H9 (cell line): ENCODE data around the gene PRDM5. TPM values are rescaled to one million over a fixed set of nuclear protein-coding genes. Genes with fewer than 3 reads are reported as not detected.

Experiments used
- DNase-seq: peaks from one replicate; pipeline ENCODE4 v3.0.0-alpha.2; 2017
- H2AFZ ChIP-seq: one replicate; pipeline ENCODE4 v1.6.1; 2013; ENCODE audit warnings: mild to moderate bottlenecking, low read length, control low read depth, moderate library complexity
- H2AK5ac ChIP-seq: 2 replicates; pipeline ENCODE4 v1.6.1; 2013; ENCODE audit warnings: low read length, control low read depth, mixed read lengths; ENCODE audit not compliant: insufficient read length
- H2BK120ac ChIP-seq: one replicate; pipeline ENCODE4 v1.6.1; 2013; ENCODE audit warnings: low read depth, mild to moderate bottlenecking, low read length, control low read depth, inconsistent platforms; ENCODE audit not compliant: poor library complexity, severe bottlenecking
- H2BK12ac ChIP-seq: 2 replicates; pipeline ENCODE4 v1.6.1; 2013; ENCODE audit warnings: low read length, control low read depth, mixed read lengths, low read depth; ENCODE audit not compliant: insufficient read length
- H2BK15ac ChIP-seq: 2 replicates; pipeline ENCODE4 v1.6.1; 2013; ENCODE audit warnings: low read depth, low read length, control low read depth
- H2BK20ac ChIP-seq: one replicate; pipeline ENCODE4 v1.6.1; 2013; ENCODE audit warnings: low read depth, mild to moderate bottlenecking, low read length, control low read depth, inconsistent platforms; ENCODE audit not compliant: poor library complexity, severe bottlenecking
- H2BK5ac ChIP-seq: 2 replicates; pipeline ENCODE4 v1.6.1; 2013; ENCODE audit warnings: low read length, control low read depth, mixed read lengths; ENCODE audit not compliant: insufficient read length
- H3K14ac ChIP-seq: 2 replicates; pipeline ENCODE4 v1.6.1; 2013; ENCODE audit warnings: low read length, control low read depth; ENCODE audit not compliant: insufficient read depth
- H3K18ac ChIP-seq: 2 replicates; pipeline ENCODE4 v1.6.1; 2013; ENCODE audit warnings: low read depth, mild to moderate bottlenecking, mixed read lengths, low read length, control low read depth; ENCODE audit not compliant: insufficient read length
- H3K23ac ChIP-seq: 2 replicates; pipeline ENCODE4 v1.6.1; 2013; ENCODE audit warnings: low read length, control low read depth, mixed read lengths, low read depth; ENCODE audit not compliant: insufficient read length
- H3K23me2 ChIP-seq: 2 replicates; pipeline ENCODE4 v1.6.1; 2013; ENCODE audit warnings: low read depth, mild to moderate bottlenecking, mixed read lengths, low read length, control low read depth; ENCODE audit not compliant: insufficient read length, poor library complexity, severe bottlenecking
- H3K27ac ChIP-seq: 2 replicates; pipeline ENCODE4 v1.5.1; 2013; ENCODE audit warnings: low read length, control low read depth, mixed read lengths, low read depth; ENCODE audit not compliant: insufficient read length
- H3K27me3 ChIP-seq: 2 replicates; pipeline ENCODE4 v1.6.1; 2013; ENCODE audit warnings: low read length, control low read depth, inconsistent platforms; ENCODE audit not compliant: insufficient read depth
- H3K4ac ChIP-seq: 2 replicates; pipeline ENCODE4 v1.6.1; 2013; ENCODE audit warnings: low read depth, mild to moderate bottlenecking, control low read depth, inconsistent platforms, low read length, moderate library complexity
- H3K4me1 ChIP-seq: 2 replicates; pipeline ENCODE4 v1.6.1; 2013; ENCODE audit warnings: low read length, control low read depth, inconsistent platforms; ENCODE audit not compliant: insufficient read depth
- H3K4me2 ChIP-seq: 2 replicates; pipeline ENCODE4 v1.6.1; 2013; ENCODE audit warnings: low read length, control low read depth, mixed read lengths; ENCODE audit not compliant: insufficient read length, insufficient read depth
- H3K56ac ChIP-seq: 2 replicates; pipeline ENCODE4 v1.6.1; 2013; ENCODE audit warnings: low read depth, mild to moderate bottlenecking, mixed read lengths, low read length, control low read depth; ENCODE audit not compliant: insufficient read length
- H3K79me1 ChIP-seq: 2 replicates; pipeline ENCODE4 v1.6.1; 2013; ENCODE audit warnings: low read depth, mild to moderate bottlenecking, moderate library complexity, low read length, control low read depth, inconsistent platforms; ENCODE audit not compliant: insufficient read depth, poor library complexity, severe bottlenecking
- H3K79me2 ChIP-seq: 2 replicates; pipeline ENCODE4 v1.6.1; 2013; ENCODE audit warnings: low read length, control low read depth, inconsistent platforms; ENCODE audit not compliant: insufficient read depth
- H3K9ac ChIP-seq: 2 replicates; pipeline ENCODE4 v1.6.1; 2013; ENCODE audit warnings: low read length, control low read depth, mixed read lengths; ENCODE audit not compliant: insufficient read length; ENCODE audit errors: extremely low read depth
- H3K9me3 ChIP-seq: one replicate; pipeline ENCODE4 v1.6.1; 2013; ENCODE audit warnings: low read depth, low read length, inconsistent platforms; ENCODE audit not compliant: control insufficient read depth
- H3T11ph ChIP-seq: one replicate; pipeline ENCODE4 v1.6.1; 2013; ENCODE audit warnings: mild to moderate bottlenecking, low read length, control low read depth, inconsistent platforms
- H4K20me1 ChIP-seq: one replicate; pipeline ENCODE4 v1.6.1; 2013; ENCODE audit not compliant: control insufficient read depth, insufficient read length, insufficient read depth
- H4K5ac ChIP-seq: 2 replicates; pipeline ENCODE4 v1.6.1; 2013; ENCODE audit warnings: low read depth, mild to moderate bottlenecking, mixed read lengths, low read length, control low read depth; ENCODE audit not compliant: insufficient read length
- H4K8ac ChIP-seq: replicated peaks from 2 replicates; pipeline ENCODE4 v1.6.1; 2013; ENCODE audit warnings: low read length, control low read depth, mixed read lengths, low read depth; ENCODE audit not compliant: insufficient read length
- H4K91ac ChIP-seq: 2 replicates; pipeline ENCODE4 v1.6.1; 2013; ENCODE audit warnings: low read depth, mild to moderate bottlenecking, moderate library complexity, mixed read lengths, low read length, control low read depth; ENCODE audit not compliant: insufficient read length
- H3K27ac Mint-ChIP-seq, 3 experiments: 2 replicates in 2 of 3; 3 replicates in 1 of 3; pipeline ENCODE4 v1.8.0; 2020 to 2021; ENCODE audit warnings: mixed read lengths in 3 of 3, mild to moderate bottlenecking in 1 of 3, moderate library complexity in 1 of 3
- H3K27me3 Mint-ChIP-seq: 2 replicates; pipeline ENCODE4 v1.8.0; 2021; ENCODE audit warnings: low read depth, mild to moderate bottlenecking, moderate library complexity, mixed read lengths
- H3K36me3 Mint-ChIP-seq, 3 experiments: 2 replicates in 2 of 3; 3 replicates in 1 of 3; pipeline ENCODE4 v1.8.0; 2020 to 2021; ENCODE audit warnings: low read depth in 3 of 3, mixed read lengths in 3 of 3; ENCODE audit not compliant: insufficient read depth in 1 of 3
- H3K4me1 Mint-ChIP-seq, 2 experiments: 2 replicates each; pipeline ENCODE4 v1.8.0; 2020; ENCODE audit warnings: mixed read lengths in 2 of 2
- H3K4me3 Mint-ChIP-seq, 2 experiments: 2 replicates in 1 of 2; 3 replicates in 1 of 2; pipeline ENCODE4 v1.8.0; 2020 to 2021; ENCODE audit warnings: mild to moderate bottlenecking in 2 of 2, mixed read lengths in 2 of 2, moderate library complexity in 1 of 2
- H3K9me3 Mint-ChIP-seq, 2 experiments: 2 replicates in 1 of 2; 3 replicates in 1 of 2; pipeline ENCODE4 v1.8.0; 2020; ENCODE audit warnings: mild to moderate bottlenecking in 2 of 2, mixed read lengths in 2 of 2, moderate library complexity in 1 of 2
- CTCF ChIP-seq: fragments of 200-600 bp; sonication (generic); conservative IDR thresholded peaks from 3 replicates; pipeline ENCODE4 v1.8.0; 2021; ENCODE audit warnings: antibody characterized with exemption, mild to moderate bottlenecking
- WGBS: extraction: QIAGEN DNeasy Blood & Tissue Kit; methylation state at CpG from one replicate; pipeline ENCODE4 v1.1.7; 2013; ENCODE audit warnings: missing lambda C conversion rate, low lambda C conversion rate, mixed read lengths; ENCODE audit not compliant: insufficient read length; ENCODE audit errors: extremely low coverage; 5-methylcytosine and 5-hydroxymethylcytosine counted together
- total RNA-seq: library from RNA; stranded (reverse); gene quantifications from 2 replicates; pipeline ENCODE4 v1.2.1, GENCODE V29; 2021

The PRDM5 gene
- total RNA-seq, 1 experiment from 2014 or later, result 21.7 TPM

- H2BK20ac ChIP-seq, result no peak overlapping the region
- no peak overlapping the region for H4K5ac ChIP-seq
- no peak overlapping the region for H3K27ac ChIP-seq
- DNase-seq, result no peak
- no peak overlapping the region for H2AK5ac ChIP-seq
- no CpG with 5 or more reads among the region's 2 CpGs for WGBS
- no peak for TF ChIP-seq CTCF
- H3K79me1 ChIP-seq, result no peaks in the 10 kb centered on the region
- no peaks in the 10 kb centered on the region for H3K79me2 ChIP-seq
- no peak overlapping the region for H4K91ac ChIP-seq
- no peak overlapping the region for H3K18ac ChIP-seq
- Mint-ChIP-seq H3K9me3 (no peaks in the 10 kb centered on the region; a peak in 1 of 5 replicates), H3K36me3 (no peaks in the 10 kb centered on the region; a peak in 1 of 7 replicates), H3K27me3 (no peaks in the 10 kb centered on the region), H3K27ac (no peak overlapping the region), H3K4me1 (peaks cover 31 to 32% of the 10 kb centered on the region in 2 experiments), H3K4me3 (no peak overlapping the region)
- H3K23me2 ChIP-seq, result no peaks in the 10 kb centered on the region
- H3K14ac ChIP-seq, result no peak overlapping the region
- no peak overlapping the region for H3K23ac ChIP-seq
- H3K4ac ChIP-seq, result no peak overlapping the region
- no peak overlapping the region for H2BK15ac ChIP-seq
- H2AFZ ChIP-seq, result no peak overlapping the region
- no peak overlapping the region for H2BK120ac ChIP-seq
- H3K56ac ChIP-seq, result no peak overlapping the region
- no peaks in the 10 kb centered on the region for H3K27me3 ChIP-seq
- no peak overlapping the region for H2BK12ac ChIP-seq
- no peaks in the 10 kb centered on the region for H4K20me1 ChIP-seq
- H3K9ac ChIP-seq, result no peak overlapping the region
- no peaks in the 10 kb centered on the region for H3K9me3 ChIP-seq
- H3T11ph ChIP-seq, result no peak overlapping the region
- no peaks in the 10 kb centered on the region; the same call in 1 of the 2 replicates for H3K4me1 ChIP-seq
- H3K4me2 ChIP-seq, result no peak overlapping the region
- H4K8ac ChIP-seq, result no peak overlapping the region
- H2BK5ac ChIP-seq, result no peak overlapping the region
Observed at GRCh38 chr4:120723986-120724385, 198.5 kb downstream of the PRDM5 start.
